HG02678 (cell line): ENCODE data around the gene FAM13B.
"Not testable (repeated sequence)": the region's sequence is repeated elsewhere in the genome, so short reads cannot be mapped to it uniquely, and the experiment has no call there.

Experiments
- ATAC-seq: cut with Tn5 transposase; IDR thresholded peaks from one replicate; pipeline ENCODE4 v1.9.1; 2021; ENCODE audit warnings: mild to moderate bottlenecking, moderate library complexity; ENCODE audit not compliant: unreplicated experiment

Gene FAM13B

GRCh38 chr5:137994556-137994955, 38.3 kb downstream of the FAM13B start:
- ATAC-seq = no peak

GRCh38 chr5:137989419-137989818, 43.5 kb downstream of the FAM13B start:
- no peak for ATAC-seq

DNA sequence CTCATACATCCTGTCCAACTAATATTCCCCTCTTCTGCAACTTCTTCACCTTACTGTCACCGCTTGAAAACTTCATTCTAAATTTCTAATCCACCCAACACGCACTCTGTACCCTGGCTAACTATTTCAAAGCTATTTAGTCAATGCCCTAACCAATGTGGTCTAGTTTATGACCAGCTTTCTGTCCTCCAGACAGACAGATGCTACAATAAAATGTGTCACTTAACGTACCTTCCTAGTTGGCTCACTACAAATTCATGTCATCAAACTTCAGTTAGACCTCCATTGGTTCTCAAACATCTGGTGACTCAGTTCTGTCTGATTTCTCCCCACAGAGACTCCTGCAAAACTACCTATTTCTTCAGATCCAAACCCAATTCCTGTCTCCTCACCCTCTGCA, 57.7 kb downstream of the FAM13B start:
- no peak for ATAC-seq

DNA sequence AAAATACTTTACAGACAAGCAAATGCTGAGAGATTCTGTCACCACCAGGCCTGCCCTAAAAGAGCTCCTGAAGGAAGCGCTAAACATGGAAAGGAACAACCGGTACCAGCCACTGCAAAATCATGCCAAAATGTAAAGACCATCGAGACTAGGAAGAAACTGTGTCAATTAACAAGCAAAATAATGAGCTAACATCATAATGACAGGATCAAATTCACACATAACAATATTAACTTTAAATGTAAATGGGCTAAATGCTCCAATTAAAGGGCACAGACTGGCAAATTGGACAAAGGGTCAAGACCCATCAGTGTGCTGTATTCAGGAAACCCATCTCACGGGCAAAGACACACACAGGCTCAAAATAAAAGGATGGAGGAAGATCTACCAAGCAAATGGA, 62.5 kb downstream of the FAM13B start:
- ATAC-seq = not testable (repeated sequence)

GRCh38 chr5:137960819-137961218, 72.1 kb downstream of the FAM13B start:
- ATAC-seq = no peak

- ATAC-seq = no peak
Measured at GRCh38 chr5:137960141-137960540, 72.7 kb downstream of the FAM13B start.

DNA sequence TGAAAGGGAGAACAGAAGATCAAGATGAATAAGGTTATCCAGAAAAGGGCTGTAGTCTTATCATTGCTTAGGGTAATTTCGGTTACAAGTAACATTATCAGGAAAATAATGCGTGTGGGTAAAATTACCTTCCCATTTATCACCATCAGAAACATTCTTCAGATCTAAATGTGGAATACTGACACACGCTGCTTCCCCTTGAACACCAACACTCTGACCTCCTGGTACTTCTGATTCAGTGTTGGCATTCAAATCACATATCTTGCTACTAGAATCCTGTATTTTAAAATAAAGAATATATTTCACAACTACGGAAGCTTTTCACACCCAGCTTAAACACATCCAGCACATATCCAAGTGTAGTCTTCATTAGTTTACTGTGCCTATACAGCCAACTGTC, 73.4 kb downstream of the FAM13B start:
- no peak for ATAC-seq

DNA sequence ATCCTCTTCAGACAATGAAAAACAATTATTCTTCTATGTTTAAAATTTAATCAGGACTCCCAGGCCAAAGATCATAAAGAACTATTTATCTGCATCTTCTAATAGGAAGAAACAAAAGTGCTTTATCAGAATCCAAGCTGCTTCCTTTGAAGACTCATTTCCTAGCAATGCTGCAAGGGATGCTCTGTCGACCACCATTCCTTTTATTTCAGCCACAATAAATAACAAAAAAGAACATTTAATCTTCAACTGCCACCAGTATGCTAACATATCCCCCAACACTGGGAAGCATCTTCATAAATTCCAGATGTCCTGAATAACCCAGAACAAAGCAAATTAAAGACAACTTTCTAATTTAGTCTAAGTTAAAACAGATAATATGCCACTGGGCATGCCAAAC, 74.9 kb downstream of the FAM13B start:
- ATAC-seq = no peak

- no peak for ATAC-seq
Measured at GRCh38 chr5:137954131-137954879, 78.6 kb downstream of the FAM13B start.

DNA sequence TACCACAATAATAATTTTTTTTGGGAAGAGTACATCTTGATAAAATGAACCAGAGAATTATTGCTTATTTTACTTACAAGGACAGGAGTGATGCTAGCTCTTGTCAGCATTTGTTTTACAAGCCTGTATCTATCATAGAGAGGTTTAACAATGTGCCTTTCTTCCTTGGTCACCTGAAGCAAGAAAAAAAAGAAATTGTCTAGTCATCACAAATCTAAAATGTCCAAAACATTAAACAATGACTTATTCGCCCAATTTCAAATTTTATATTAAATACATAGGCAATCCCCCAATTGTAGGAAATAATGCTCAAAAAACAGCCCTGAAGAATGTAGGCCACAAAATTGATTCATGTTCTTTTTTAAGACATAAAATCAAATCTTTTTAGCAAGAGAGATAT, 87.1 kb downstream of the FAM13B start:
- ATAC-seq = no peak

- ATAC-seq = not testable (repeated sequence)
Measured at GRCh38 chr5:137944280-137944679, 88.6 kb downstream of the FAM13B start.

DNA sequence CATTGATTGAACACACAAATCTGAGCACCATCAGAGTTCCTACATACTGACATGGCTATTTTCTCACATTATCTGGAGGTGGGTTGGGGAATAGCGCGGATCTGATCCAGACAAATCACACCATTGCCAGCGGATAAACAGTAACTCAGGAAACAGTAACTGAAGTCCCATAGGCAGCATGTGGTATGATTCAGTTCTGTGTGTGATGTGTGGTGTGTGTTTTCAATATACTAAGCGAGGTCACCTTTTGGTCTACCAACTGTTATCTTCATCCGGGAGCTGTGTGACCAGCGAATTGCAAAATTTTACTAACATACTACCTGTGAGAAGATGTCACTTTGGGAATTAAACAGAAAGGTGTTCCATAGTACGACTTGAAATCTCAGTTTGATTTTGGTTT, 93.5 kb downstream of the FAM13B start:
- ATAC-seq = no peak

- no peak for ATAC-seq
Measured at GRCh38 chr5:137938751-137939143, 94.1 kb downstream of the FAM13B start.

DNA sequence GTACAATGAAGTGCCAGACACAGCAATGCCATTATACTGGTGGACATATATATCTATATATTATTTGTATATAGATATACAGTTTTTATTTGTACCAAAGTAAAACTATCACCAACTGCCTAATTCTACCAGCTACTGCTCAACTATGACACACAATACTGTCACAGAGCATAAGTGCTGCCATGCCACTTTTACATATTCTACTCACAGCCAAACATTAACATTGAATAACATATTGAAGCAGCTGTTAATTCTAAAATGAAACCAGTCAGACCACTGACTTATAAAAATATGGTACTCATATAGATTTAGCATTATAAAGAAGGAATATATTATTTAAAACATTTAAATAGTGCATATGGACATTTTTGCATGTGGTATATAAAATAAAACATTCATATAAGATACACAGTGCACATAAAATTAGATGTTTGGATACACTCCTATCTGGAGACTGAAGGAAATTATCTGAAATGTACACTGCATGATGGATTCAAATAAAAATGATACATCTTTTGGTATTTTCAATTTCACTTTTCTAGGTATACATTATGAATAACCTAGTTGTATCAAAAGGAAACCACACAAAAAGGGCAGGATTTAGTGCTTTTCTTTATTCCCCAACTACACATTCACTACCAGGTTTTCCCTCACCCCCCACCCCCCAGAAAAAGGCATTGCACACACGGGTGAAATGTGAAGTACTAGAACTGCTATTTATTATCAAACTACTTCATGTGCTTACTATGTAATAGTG, 94.7 kb downstream of the FAM13B start:
- no peak for ATAC-seq

DNA sequence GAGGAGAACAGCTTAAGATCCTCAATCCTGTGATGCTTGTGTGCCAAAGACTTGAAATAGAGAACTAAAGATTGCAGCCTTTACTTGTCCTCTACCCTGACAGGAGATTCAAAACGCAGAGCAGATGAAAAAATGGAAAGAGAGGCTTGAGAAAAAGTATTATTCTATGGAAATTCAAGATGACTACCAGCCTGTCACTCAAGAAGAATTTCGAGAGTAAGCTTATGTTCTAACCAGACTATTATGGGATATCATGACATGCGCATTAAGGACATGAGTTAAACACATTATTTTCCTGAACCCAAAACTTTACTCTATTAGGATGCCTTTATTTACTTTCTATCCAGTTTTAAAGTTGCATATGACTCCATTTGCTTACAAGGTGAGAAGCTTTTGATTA, 97.2 kb downstream of the FAM13B start:
- ATAC-seq = no peak

GRCh38 chr5:137935190-137935589, 97.7 kb downstream of the FAM13B start:
- no peak for ATAC-seq

- no peak for ATAC-seq
Measured at GRCh38 chr5:137933491-137933911, 99.4 kb downstream of the FAM13B start.

DNA sequence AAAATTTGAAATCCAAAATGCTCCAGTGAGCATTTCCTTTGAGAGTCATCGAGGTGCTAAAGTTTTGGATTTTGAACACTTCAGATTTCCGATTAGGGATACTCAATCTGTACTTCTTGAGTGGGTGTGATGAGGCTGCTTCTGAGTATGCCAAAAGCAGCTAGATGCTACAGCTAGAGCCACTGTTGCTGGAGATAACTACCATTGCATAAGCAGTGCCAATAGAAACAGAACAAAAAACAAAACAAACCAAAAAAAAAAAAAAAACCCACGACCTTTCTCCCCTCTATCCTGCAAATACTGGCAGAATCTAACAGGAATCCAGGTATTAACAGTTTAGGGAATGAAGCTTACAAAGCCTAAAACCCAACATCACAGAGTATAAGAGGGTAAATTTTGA, 100.1 kb downstream of the FAM13B start:
- ATAC-seq = no peak

DNA sequence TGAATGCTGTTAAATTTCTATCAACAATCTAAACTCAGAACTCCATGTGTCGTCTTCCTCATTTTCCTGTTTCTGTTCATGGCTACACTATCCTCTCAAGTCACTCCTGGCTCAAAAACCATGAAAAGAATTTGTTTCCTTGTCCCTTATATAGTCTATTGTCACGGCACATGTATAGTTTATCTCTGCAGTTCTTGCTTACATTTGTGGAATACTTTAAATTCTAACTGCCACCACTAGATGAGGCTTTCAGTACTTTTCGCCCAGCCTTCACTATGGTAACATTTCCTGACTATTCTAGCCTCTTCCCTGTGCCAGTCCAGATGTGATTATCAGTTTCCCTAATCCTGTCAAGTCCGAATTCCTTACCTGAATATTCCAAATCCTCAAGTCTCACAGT, 109.0 kb downstream of the FAM13B start:
- ATAC-seq = no peak

DNA sequence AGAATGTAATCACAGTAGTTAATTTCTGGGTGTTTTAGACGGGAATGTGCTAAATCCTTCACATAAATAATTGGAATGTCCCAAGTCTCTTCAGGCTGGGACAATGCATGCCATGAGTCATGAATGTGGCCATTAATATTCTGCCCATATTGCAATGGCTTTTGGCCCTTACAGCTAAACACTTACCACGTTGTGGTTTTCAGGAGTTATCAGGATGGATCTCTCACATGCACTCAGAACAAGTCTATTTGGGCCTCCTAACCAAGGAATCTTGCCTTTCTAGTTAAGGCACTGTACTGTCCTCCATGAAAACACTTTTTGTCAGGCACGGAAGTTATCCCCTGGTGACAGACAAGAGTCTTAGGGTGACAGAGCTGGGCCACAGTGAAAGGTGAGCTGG, 110.9 kb downstream of the FAM13B start:
- no peak for ATAC-seq

GRCh38 chr5:137916923-137917322, 116.0 kb downstream of the FAM13B start:
- ATAC-seq = no peak

DNA sequence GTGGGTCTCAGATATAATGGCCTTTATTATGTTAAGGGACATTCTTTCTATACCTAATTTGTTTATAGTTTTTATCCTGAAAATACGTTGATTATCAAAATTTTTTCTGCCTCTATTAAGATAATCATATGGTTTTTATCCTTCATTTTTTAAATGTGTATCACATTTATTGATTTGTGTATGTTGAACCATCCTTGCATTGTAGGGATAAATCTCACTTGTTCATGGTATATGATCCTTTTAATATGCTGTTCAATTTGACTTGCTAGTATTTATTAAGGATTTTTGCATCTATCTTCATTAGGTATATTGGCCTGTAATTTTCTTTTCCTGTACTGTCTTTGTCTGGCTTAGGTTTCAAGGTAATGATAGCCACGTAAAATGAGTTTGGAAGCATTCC, 118.1 kb downstream of the FAM13B start:
- ATAC-seq = no peak
